Endothelial cell of umbilical vein (primary cell): ENCODE data around the gene TBXT. TPM values are rescaled to one million over a fixed set of nuclear protein-coding genes. Genes with fewer than 3 reads are reported as not detected.

Experiments used
- BruUV-seq: library from RNA; stranded (reverse); fragments of 400-500 nt; replicated peaks from 2 replicates; lab custom pipeline; 2021; lab: Mats Ljungman, UMichigan
- CTCF ChIA-PET: fragments of 300-600, 350-600 bp; sonication (Branson Sonifier 250); formaldehyde crosslinking; loops from one replicate; lab custom pipeline; 2021; ENCODE audit warnings: antibody characterized with exemption, inconsistent platforms; lab: Charles Lee
- POLR2A ChIA-PET: fragments of 300-600, 350-600 bp; sonication (Branson Sonifier 250); formaldehyde crosslinking; loops from one replicate; lab custom pipeline; 2021; ENCODE audit warnings: antibody characterized with exemption, inconsistent platforms; lab: Charles Lee
- DNase-seq: peaks from one replicate; pipeline ENCODE4 v3.0.0-alpha.2; 2011; ENCODE audit warnings: low read depth, low spot score
- FAIRE-seq: peaks from 2 replicates; lab custom pipeline; 2011; peaks lifted over from hg19 to GRCh38; lab: Jason Lieb, UNC
- H2AFZ ChIP-seq: 2 replicates; pipeline ENCODE4 v1.6.0; 2012; ENCODE audit warnings: low read depth, low read length, control low read depth, inconsistent platforms
- H3K27ac ChIP-seq: 2 replicates; pipeline ENCODE4 v1.5.1; 2011; ENCODE audit warnings: low read depth, mild to moderate bottlenecking, control low read depth, low read length, moderate library complexity; ENCODE audit not compliant: insufficient read depth
- H3K27me3 ChIP-seq, 2 experiments: 2 replicates each; pipeline versions ENCODE4 v1.6.0 to v1.6.1; 2011; ENCODE audit warnings: low read length in 2 of 2, mixed read lengths in 1 of 2; ENCODE audit not compliant: control insufficient read depth in 2 of 2, insufficient read depth in 2 of 2
- H3K36me3 ChIP-seq, 2 experiments: 2 replicates in 1 of 2; 3 replicates in 1 of 2; pipeline ENCODE4 v1.5.1; 2011; ENCODE audit warnings: low read length in 2 of 2, mild to moderate bottlenecking in 1 of 2, moderate library complexity in 1 of 2; ENCODE audit not compliant: control insufficient read depth in 2 of 2, insufficient read depth in 2 of 2; ENCODE audit errors: extremely low read depth in 1 of 2
- H3K4me1 ChIP-seq: 3 replicates; pipeline ENCODE4 v1.5.1; 2011; ENCODE audit warnings: mild to moderate bottlenecking, low read length; ENCODE audit not compliant: control insufficient read depth, insufficient read depth; ENCODE audit errors: extremely low read depth
- H3K4me2 ChIP-seq: 2 replicates; pipeline ENCODE4 v1.6.1; 2011; ENCODE audit warnings: low read length, control low read depth, mixed read lengths; ENCODE audit not compliant: insufficient read depth
- H3K4me3 ChIP-seq, 3 experiments: fragments of 200-600 bp in 1 of 3; sonication (generic), shearing (Covaris generic) in 1 of 3; replicated peaks in 1 of 3; 2 replicates each; pipeline ENCODE4 v1.5.1; 2011 to 2016; ENCODE audit warnings: control low read depth in 3 of 3, low read length in 3 of 3, mild to moderate bottlenecking in 2 of 3, inconsistent platforms in 1 of 3, low read depth in 1 of 3, moderate library complexity in 1 of 3; ENCODE audit not compliant: insufficient read depth in 1 of 3
- H3K79me2 ChIP-seq: 2 replicates; pipeline ENCODE4 v1.6.0; 2012; ENCODE audit warnings: low read length, inconsistent platforms; ENCODE audit not compliant: control insufficient read depth, insufficient read depth
- H3K9ac ChIP-seq: replicated peaks from 2 replicates; pipeline ENCODE3; 2011; ENCODE audit warnings: low read length, control low read depth; ENCODE audit not compliant: insufficient read depth; ENCODE audit errors: extremely low read depth
- H3K9me1 ChIP-seq: replicated peaks from 3 replicates; pipeline ENCODE4 v1.6.0; 2011; ENCODE audit warnings: mild to moderate bottlenecking, low read length; ENCODE audit not compliant: control insufficient read depth, insufficient read depth; ENCODE audit errors: extremely low read depth
- H3K9me3 ChIP-seq: replicated peaks from 2 replicates; pipeline ENCODE4 v1.5.1; 2012; ENCODE audit warnings: low read length, inconsistent platforms; ENCODE audit not compliant: control insufficient read depth, insufficient read depth
- H4K20me1 ChIP-seq: replicated peaks from 2 replicates; pipeline ENCODE3; 2011; ENCODE audit warnings: mild to moderate bottlenecking, low read length; ENCODE audit not compliant: control insufficient read depth, insufficient read depth; ENCODE audit errors: extremely low read depth
- CTCF ChIP-seq, 2 donors: IDR thresholded peaks; 1 replicate in 1 of 2; 2 replicates in 1 of 2; pipeline ENCODE4 v1.5.1; 2011; ENCODE audit warnings: low read length in 2 of 2, mild to moderate bottlenecking in 2 of 2, moderate library complexity in 2 of 2, control low read depth in 1 of 2, inconsistent platforms in 1 of 2, low read depth in 1 of 2; ENCODE audit not compliant: insufficient read depth in 1 of 2; ENCODE audit errors: extremely low read depth in 1 of 2
- EZH2 ChIP-seq: IDR thresholded peaks from 2 replicates; pipeline ENCODE4 v1.6.1; 2012; ENCODE audit warnings: borderline replicate concordance, low read depth, mild to moderate bottlenecking, moderate library complexity, low read length, inconsistent platforms; ENCODE audit not compliant: severe bottlenecking
- FOS ChIP-seq: IDR thresholded peaks from 2 replicates; pipeline ENCODE4 v1.6.1; 2011; ENCODE audit warnings: mild to moderate bottlenecking, low read length, moderate library complexity, borderline replicate concordance; ENCODE audit not compliant: insufficient read depth
- GATA2 ChIP-seq: IDR thresholded peaks from 2 replicates; pipeline ENCODE4 v1.7.0; 2011; ENCODE audit warnings: low read depth, mild to moderate bottlenecking, moderate library complexity, mixed read lengths, low read length; ENCODE audit not compliant: insufficient read length, insufficient read depth
- JUN ChIP-seq: IDR thresholded peaks from 2 replicates; pipeline ENCODE4 v1.6.1; 2011; ENCODE audit warnings: borderline replicate concordance, low read depth; ENCODE audit not compliant: insufficient read length, insufficient read depth
- MAX ChIP-seq: IDR thresholded peaks from 2 replicates; pipeline ENCODE4 v1.6.1; 2011; ENCODE audit not compliant: insufficient read depth, insufficient read length
- MYC ChIP-seq: IDR thresholded peaks from one replicate; pipeline ENCODE4 v1.6.1; 2011; ENCODE audit warnings: mild to moderate bottlenecking, low read depth, low read length
- POLR2A ChIP-seq: IDR thresholded peaks from 2 replicates; pipeline ENCODE4 v1.6.1; 2012; ENCODE audit warnings: low read depth, mild to moderate bottlenecking, control low read depth, low read length
- POLR2AphosphoS5 ChIP-seq: IDR thresholded peaks from 2 replicates; pipeline ENCODE4 v1.6.1; 2012; ENCODE audit warnings: low read depth, mild to moderate bottlenecking, control low read depth, low read length, moderate library complexity; ENCODE audit not compliant: insufficient read depth
- dilution Hi-C: fragments of 300-500 bp; cut with MboI; formaldehyde crosslinking; loops from one replicate; pipeline ENCODE4 v1.15.0; 2019; ENCODE audit warnings: low sequenced_read_pairs; ENCODE audit not compliant: extremely low pct_ligation_motif_present
- intact Hi-C: fragments of 100-400 bp; cut with micrococcal nuclease; formaldehyde crosslinking; loops from one replicate; pipeline ENCODE4 v1.10.0; 2022
- polyA plus RNA-seq, 4 experiments: library from polyadenylated mRNA; depleted of rRNA in 3 of 4; stranded (reverse) in 3 of 4; unstranded in 1 of 4; fragments of >200 nt; gene quantifications; 2 replicates each; pipeline versions ENCODE4 v1.2.1 to v1.2.3, GENCODE V29; 2011 to 2012; ENCODE audit warnings: missing spikeins in 1 of 4
- total RNA-seq: library from RNA; stranded (reverse); gene quantifications from 2 replicates; pipeline ENCODE4 v1.2.3, GENCODE V29; 2021

TBXT gene
- total and polyA plus RNA-seq, 2 donors (not counting 3 experiments of a cell fraction or from before 2014, with no cell fraction given): not detected

GRCh38 chr6:166192557-166192956 is 24.9 kb upstream of the TBXT start:
- CTCF ChIA-PET: no interaction called here
- Histone ChIP-seq H3K4me1 (no peaks in the 10 kb centered on the region), H3K9ac (no peak overlapping the region), H3K27me3 (no peaks in the 10 kb centered on the region), H3K4me2 (no peak overlapping the region), H3K4me3 (no peak overlapping the region), H3K9me1 (no peaks in the 10 kb centered on the region), H3K36me3 (no peaks in the 10 kb centered on the region), H2AFZ (no peak overlapping the region), H3K79me2 (no peaks in the 10 kb centered on the region), H3K9me3 (no peaks in the 10 kb centered on the region), H4K20me1 (no peaks in the 10 kb centered on the region), H3K27ac (no peak overlapping the region)
- no TSS peak for BruUV-seq
- DNase-seq: no peak
- intact Hi-C loops (no loop called here), dilution Hi-C loops (no loop called here)
- no peak for FAIRE-seq
- TF ChIP-seq MAX (no peak), POLR2A (no peak), JUN (no peak), FOS (no peak), EZH2 (no peak), CTCF (IDR thresholded peaks at IDR 0.05; ENCODE audit: extremely low read depth in 1 of 2, insufficient read depth in 1 of 2, low read depth in 1 of 2, low read length in 2 of 2) (no peak)
- POLR2A ChIA-PET: no interaction called here

- Histone ChIP-seq H3K27ac (no peak overlapping the region), H3K9ac (no peak overlapping the region), H3K36me3 (no peaks in the 10 kb centered on the region), H3K4me1 (no peaks in the 10 kb centered on the region), H3K4me2 (no peak overlapping the region), H4K20me1 (no peaks in the 10 kb centered on the region), H2AFZ (no peak overlapping the region), H3K9me3 (no peaks in the 10 kb centered on the region), H3K27me3 (no peaks in the 10 kb centered on the region), H3K4me3 (no peak overlapping the region), H3K79me2 (no peaks in the 10 kb centered on the region), H3K9me1 (no peaks in the 10 kb centered on the region)
- DNase-seq (no peak), FAIRE-seq (no peak)
- no peak for TF ChIP-seq EZH2
- TF ChIP-seq POLR2AphosphoS5: no peak
- no peak for TF ChIP-seq JUN
- no peak for TF ChIP-seq MAX
- no peak for TF ChIP-seq POLR2A
- TF ChIP-seq CTCF (IDR thresholded peaks at IDR 0.05; ENCODE audit: extremely low read depth in 1 of 2, insufficient read depth in 1 of 2, low read depth in 1 of 2, low read length in 2 of 2): no peak
- TF ChIP-seq FOS: no peak
- no peak for TF ChIP-seq MYC
- TF ChIP-seq GATA2: no peak
- ChIA-PET POLR2A (no interaction called here), CTCF (no interaction called here)
- dilution Hi-C loops: no loop called here
- intact Hi-C loops: no loop called here
- no TSS peak for BruUV-seq
These were observed 24.5 kb upstream of the TBXT start for GRCh38 chr6:166192136-166192535.
